Glutamatergic neuron (in vitro differentiated cells): ENCODE measurements around the gene IMPA2. TPM values are rescaled to one million over a fixed set of nuclear protein-coding genes. Genes with fewer than 3 reads are reported as not detected.
"Not testable (repeated sequence)": the region's sequence is repeated elsewhere in the genome, so short reads cannot be mapped to it uniquely, and the experiment has no call there.

Source experiments
- DNase-seq: peaks from one replicate; pipeline ENCODE4 v3.0.0; 2022
- H3K27ac Mint-ChIP-seq: one replicate; pipeline ENCODE4 v1.8.0; 2020; ENCODE audit warnings: mild to moderate bottlenecking, mixed read lengths, inconsistent platforms; ENCODE audit not compliant: unreplicated experiment
- H3K27me3 Mint-ChIP-seq: one replicate; pipeline ENCODE4 v1.8.0; 2020; ENCODE audit warnings: mild to moderate bottlenecking, moderate library complexity, mixed read lengths, inconsistent platforms; ENCODE audit not compliant: unreplicated experiment
- H3K36me3 Mint-ChIP-seq: one replicate; pipeline ENCODE4 v1.8.0; 2020; ENCODE audit warnings: mild to moderate bottlenecking, mixed read lengths, inconsistent platforms; ENCODE audit not compliant: unreplicated experiment
- H3K4me1 Mint-ChIP-seq: one replicate; pipeline ENCODE4 v1.8.0; 2020; ENCODE audit warnings: mild to moderate bottlenecking, low read depth, mixed read lengths, inconsistent platforms; ENCODE audit not compliant: unreplicated experiment
- H3K4me3 Mint-ChIP-seq: one replicate; pipeline ENCODE4 v1.8.0; 2020; ENCODE audit warnings: mild to moderate bottlenecking, mixed read lengths, inconsistent platforms; ENCODE audit not compliant: unreplicated experiment
- H3K9me3 Mint-ChIP-seq: one replicate; pipeline ENCODE4 v1.8.0; 2020; ENCODE audit warnings: mild to moderate bottlenecking, moderate library complexity, mixed read lengths, inconsistent platforms; ENCODE audit not compliant: unreplicated experiment
- CTCF ChIP-seq: fragments of 200-600 bp; sonication (generic); IDR thresholded peaks from one replicate; pipeline ENCODE4 v1.5.0; 2021; ENCODE audit not compliant: partially characterized antibody, unreplicated experiment
- total RNA-seq: library from RNA; stranded (reverse); fragmentation: NEBNext Ultra II Directional; extraction: Animal tissue kit (Norgen Biotek cat#: 25700); gene quantifications from one replicate; pipeline ENCODE4 v1.2.1, GENCODE V29; 2021; ENCODE audit not compliant: unreplicated experiment

Gene IMPA2
- total RNA-seq, 1 donor from 2014 or later = 103 TPM

GRCh38 chr18:11963991-11964484, 17.3 kb upstream of the IMPA2 start:
- no peak overlapping the region for H3K27ac Mint-ChIP-seq
- DNase-seq = no peak
- H3K27me3 Mint-ChIP-seq = peaks cover 4% of the 10 kb centered on the region
- H3K9me3 Mint-ChIP-seq = no peaks in the 10 kb centered on the region
- H3K4me3 Mint-ChIP-seq = no peak overlapping the region
- no peak for TF ChIP-seq CTCF
- H3K36me3 Mint-ChIP-seq = no peaks in the 10 kb centered on the region
- peaks cover 21% of the 10 kb centered on the region for H3K4me1 Mint-ChIP-seq

- H3K4me3 Mint-ChIP-seq = no peak overlapping the region
- H3K9me3 Mint-ChIP-seq = peaks cover 4% of the 10 kb centered on the region
- no peak for DNase-seq
- no peaks in the 10 kb centered on the region for H3K4me1 Mint-ChIP-seq
- no peak for TF ChIP-seq CTCF
- peaks cover 3% of the 10 kb centered on the region for H3K27me3 Mint-ChIP-seq
- H3K27ac Mint-ChIP-seq = no peak overlapping the region
- H3K36me3 Mint-ChIP-seq = peaks cover 3% of the 10 kb centered on the region
Observed at GRCh38 chr18:11969904-11970835, 11.1 kb upstream of the IMPA2 start.

- DNase-seq, H3K9me3 Mint-ChIP-seq, H3K4me3 Mint-ChIP-seq, H3K36me3 Mint-ChIP-seq, H3K27ac Mint-ChIP-seq, H3K4me1 Mint-ChIP-seq, H3K27me3 Mint-ChIP-seq: not testable (repeated sequence)
Observed at GRCh38 chr18:11970836-11971226, 10.5 kb upstream of the IMPA2 start.

- peaks cover 6% of the 10 kb centered on the region for H3K27me3 Mint-ChIP-seq
Observed at GRCh38 chr18:11972371-11973174, 8.7 kb upstream of the IMPA2 start.

More at GRCh38 chr18:11972371-11973174, 8.7 kb upstream of the IMPA2 start:
- no peak for DNase-seq
- TF ChIP-seq CTCF = no peak
- Mint-ChIP-seq H3K36me3 (peaks cover 3% of the 10 kb centered on the region), H3K9me3 (peaks cover 4% of the 10 kb centered on the region), H3K4me1 (peaks cover 5% of the 10 kb centered on the region), H3K4me3 (no peak overlapping the region), H3K27ac (no peak overlapping the region)
